Right cardiac atrium (tissue), 5 donors: ENCODE measurements around the gene FBXO46. TPM values are rescaled to one million over a fixed set of nuclear protein-coding genes. Genes with fewer than 3 reads are reported as not detected.
"Not testable (repeated sequence)": the region's sequence is repeated elsewhere in the genome, so short reads cannot be mapped to it uniquely, and the experiment has no call there.

ENCODE experiments used
- ATAC-seq, 2 donors: fragments of 200-7000 bp; cut with Tn5 transposase; one replicate each; pipeline versions ENCODE4 v1.8.0 to v1.9.1; 2020; ENCODE audit warnings: moderate library complexity in 2 of 2, mild to moderate bottlenecking in 1 of 2
- DNase-seq, 3 donors: peaks; one replicate each; pipeline ENCODE4 v3.0.0-alpha.2; 2020
- H3K27ac ChIP-seq: one replicate; pipeline ENCODE4 v1.5.1; 2013; ENCODE audit warnings: mild to moderate bottlenecking, low read length, control low read depth, moderate library complexity
- H3K27me3 ChIP-seq: one replicate; pipeline ENCODE4 v1.6.1; 2013; ENCODE audit not compliant: control insufficient read depth, insufficient read depth
- H3K4me1 ChIP-seq: one replicate; pipeline ENCODE4 v1.6.1; 2013; ENCODE audit warnings: low read length; ENCODE audit not compliant: control insufficient read depth, insufficient read depth
- H3K4me3 ChIP-seq: one replicate; pipeline ENCODE4 v1.5.1; 2013; ENCODE audit warnings: low read length, control low read depth
- H3K9me3 ChIP-seq: one replicate; pipeline ENCODE4 v1.6.1; 2013; ENCODE audit warnings: low read length; ENCODE audit not compliant: control insufficient read depth
- WGBS: extraction: QIAGEN DNeasy Blood & Tissue Kit; methylation state at CpG from one replicate; pipeline ENCODE4 v1.1.7; 2013; 5-methylcytosine and 5-hydroxymethylcytosine counted together
- intact Hi-C, 4 donors: fragments of 100-400 bp; cut with DNase I; formaldehyde crosslinking; loops; one replicate each; pipeline versions ENCODE4 v1.11.0 to v1.14.0; 2022 to 2023
- polyA plus RNA-seq: library from polyadenylated mRNA; stranded (reverse); fragments of 200-250 nt; gene quantifications from one replicate; pipeline ENCODE4 v1.2.3, GENCODE V29; 2013
- total RNA-seq, 4 donors: library from RNA; stranded (reverse); fragmentation: NEBNext Ultra II Directional; extraction: Animal tissue kit (Norgen Biotek cat#: 25700); gene quantifications; one replicate each; pipeline ENCODE4 v1.2.1, GENCODE V29; 2021
- donor health status: healthy with polysubstance abuse.
- donor health status: DM: no; HTN: yes; CAD: no.
- donor health status: DM: no; HTN: no; CAD: no.
- donor health status: DM: no; HTN: yes; CAD: no; lungs with severe emphysema.
- donor health status: DM: yes; HTN: yes; CAD: no.

FBXO46 gene
- total and polyA plus RNA-seq, 5 donors: 9.4 to 13.2 (median 12.6) TPM

DNA sequence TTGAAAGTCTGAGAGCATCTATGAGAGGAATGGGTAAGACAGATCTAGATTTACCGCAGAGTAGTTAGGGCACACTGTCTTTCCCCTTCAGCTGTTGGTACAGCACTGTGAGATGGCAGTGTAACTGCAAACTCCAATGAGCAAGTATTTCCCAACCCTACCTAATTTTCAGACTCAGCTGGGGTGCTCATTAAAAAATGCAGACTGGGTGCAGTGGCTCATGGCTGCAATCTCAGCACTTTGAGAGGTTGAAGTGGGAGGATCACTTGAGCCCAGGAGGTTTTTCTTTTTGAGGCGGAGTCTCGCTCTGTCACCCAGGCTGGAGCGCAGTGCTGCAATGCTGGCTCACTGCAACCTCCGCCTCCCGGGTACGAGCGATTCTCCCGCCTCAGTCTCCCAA lies 25.6 kb downstream of the FBXO46 start:
- Histone ChIP-seq H3K27me3 (no peaks in the 10 kb centered on the region), H3K9me3 (no peaks in the 10 kb centered on the region), H3K4me1 (no peaks in the 10 kb centered on the region), H3K4me3 (no peak overlapping the region), H3K27ac (no peak overlapping the region)
- intact Hi-C loops: no loop called here
- WGBS: 91% methylated on average over 9 of the region's 9 CpGs
- DNase-seq (no peak), ATAC-seq (no peak)

DNA sequence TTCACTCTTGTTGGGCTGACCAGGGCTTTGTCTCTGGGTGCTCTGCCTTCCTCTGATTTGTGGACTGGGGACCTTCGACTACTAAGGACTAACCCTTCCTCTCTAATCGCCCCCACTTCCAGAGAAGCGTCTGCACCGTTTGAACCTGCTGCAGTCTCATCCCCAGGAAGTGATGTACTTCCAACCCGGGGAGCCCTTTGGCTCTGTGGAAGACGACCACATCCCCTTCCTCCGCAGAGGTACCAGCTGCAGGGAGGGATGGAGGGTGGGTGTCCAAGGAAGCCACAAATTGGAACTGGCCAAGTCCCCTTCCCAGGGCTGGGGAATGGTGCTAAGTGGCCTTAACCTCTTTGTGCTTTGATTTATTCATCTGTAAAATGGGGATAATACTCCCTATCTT lies 29.0 kb downstream of the FBXO46 start:
- Histone ChIP-seq H3K27ac (no peak overlapping the region), H3K4me3 (no peak overlapping the region), H3K9me3 (no peaks in the 10 kb centered on the region), H3K4me1 (no peaks in the 10 kb centered on the region), H3K27me3 (no peaks in the 10 kb centered on the region)
- no peak for DNase-seq
- no peak for ATAC-seq
- intact Hi-C loops: no loop called here
- 71% methylated on average over 7 of the region's 7 CpGs for WGBS

DNA sequence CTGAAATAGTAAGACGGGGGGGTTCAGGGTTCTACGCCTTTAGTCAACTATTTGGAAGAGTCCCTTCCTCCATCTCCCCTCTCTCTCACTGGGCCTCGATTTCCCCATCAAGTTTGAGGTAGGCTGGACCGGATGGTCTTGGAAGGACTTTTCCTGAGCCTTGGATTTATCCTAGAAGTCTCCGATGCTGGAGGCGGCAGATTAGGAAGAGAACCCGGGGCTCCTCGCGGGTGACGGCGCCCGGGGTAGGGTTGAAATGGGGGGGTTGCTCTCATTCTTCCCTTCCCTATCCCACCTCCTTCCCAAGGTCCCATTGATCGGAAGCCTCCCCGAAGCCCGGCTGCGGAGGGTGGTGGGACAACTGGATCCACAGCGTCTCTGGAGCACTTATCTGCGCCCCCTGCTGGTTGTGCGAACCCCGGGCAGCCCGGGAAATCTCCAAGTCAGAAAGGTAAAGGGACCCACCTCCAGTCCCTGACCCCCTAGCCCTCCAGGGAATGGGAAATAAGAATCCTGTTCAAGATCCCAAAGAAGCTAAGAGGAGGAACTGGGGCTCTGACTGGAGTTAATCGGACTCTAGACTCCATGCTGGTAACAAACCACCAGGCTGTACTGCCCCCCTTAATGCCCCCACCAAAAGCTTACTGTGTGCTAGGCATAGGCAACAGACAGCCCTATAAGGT lies 37.4 kb downstream of the FBXO46 start:
- no peaks in the 10 kb centered on the region for H3K27me3 ChIP-seq
- peak overlapping the region; percentile 73 for H3K27ac ChIP-seq
- intact Hi-C loops: loop anchor here in 1 of 4 donors (5.0 kb wide), 1 partner anchor 74 kb away; the partner anchor contains the start of gene SIX5
- ATAC-seq (peak; percentile 18 to 30), DNase-seq (peak; percentile 81 to 92 (median 90))
- no peaks in the 10 kb centered on the region for H3K9me3 ChIP-seq
- WGBS: 1% methylated on average over 22 of the region's 22 CpGs
- H3K4me3 ChIP-seq: peak overlapping the region; percentile 66
- H3K4me1 ChIP-seq: no peaks in the 10 kb centered on the region

DNA sequence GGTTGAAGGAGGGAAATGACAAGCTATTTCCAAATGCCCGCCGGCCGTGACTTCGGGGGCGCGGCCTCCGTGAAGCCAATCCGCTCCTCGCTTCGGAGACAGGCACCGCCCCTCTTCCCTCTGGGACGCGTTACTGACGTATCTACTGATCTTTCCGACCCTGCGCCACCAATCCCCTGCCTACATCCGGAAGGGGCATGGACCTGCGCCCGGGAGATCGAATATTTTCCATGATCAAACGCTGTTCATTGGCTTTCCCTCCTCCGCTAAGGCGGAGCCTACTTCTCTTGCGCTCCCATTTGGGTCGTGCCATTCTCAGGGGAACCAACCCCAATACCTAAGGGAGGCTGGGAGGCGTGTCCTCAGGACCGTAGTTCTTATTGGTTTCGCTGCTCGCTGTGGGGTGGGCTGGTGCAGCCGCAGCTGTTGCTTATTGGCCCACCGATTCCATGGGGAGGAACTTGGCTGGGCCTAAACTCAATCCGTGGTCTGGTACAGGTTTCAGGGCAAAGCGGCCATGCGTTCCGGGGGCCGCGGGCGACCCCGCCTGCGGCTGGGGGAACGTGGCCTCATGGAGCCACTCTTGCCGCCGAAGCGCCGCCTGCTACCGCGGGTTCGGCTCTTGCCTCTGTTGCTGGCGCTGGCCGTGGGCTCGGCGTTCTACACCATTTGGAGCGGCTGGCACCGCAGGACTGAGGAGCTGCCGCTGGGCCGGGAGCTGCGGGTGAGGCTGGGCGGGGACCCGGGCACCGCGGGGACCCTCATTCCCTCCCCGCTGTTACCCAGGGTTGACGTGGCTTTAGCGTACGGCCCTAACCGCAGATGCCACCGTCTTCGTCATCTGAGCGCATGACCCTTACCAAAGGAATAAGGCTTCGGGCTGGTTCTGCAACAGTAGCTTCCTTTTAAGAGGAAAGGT lies 38.2 kb downstream of the FBXO46 start, which contains the start of gene QPCTL:
Gene QPCTL, plus strand, starts transcription at position 480 of the 919 bp plus-strand sequence. Its CDS starts 38 bp downstream, at position 518.
- WGBS: under 1% methylated on average over 70 of the region's 70 CpGs
- Histone ChIP-seq H3K4me3 (peak within 1 kb of the TSS; percentile 66), H3K27ac (peak within 1 kb of the TSS; percentile 73), H3K27me3 (no peaks in the 10 kb centered on the region), H3K4me1 (no peaks in the 10 kb centered on the region), H3K9me3 (no peaks in the 10 kb centered on the region)
- intact Hi-C loops: loop anchor here in 1 of 4 donors (5.0 kb wide), 1 partner anchor 75 kb away; the partner anchor contains the start of gene SIX5
- peak; percentile 97 to 98 (median 97) for DNase-seq
- peak; percentile 96 for ATAC-seq

DNA sequence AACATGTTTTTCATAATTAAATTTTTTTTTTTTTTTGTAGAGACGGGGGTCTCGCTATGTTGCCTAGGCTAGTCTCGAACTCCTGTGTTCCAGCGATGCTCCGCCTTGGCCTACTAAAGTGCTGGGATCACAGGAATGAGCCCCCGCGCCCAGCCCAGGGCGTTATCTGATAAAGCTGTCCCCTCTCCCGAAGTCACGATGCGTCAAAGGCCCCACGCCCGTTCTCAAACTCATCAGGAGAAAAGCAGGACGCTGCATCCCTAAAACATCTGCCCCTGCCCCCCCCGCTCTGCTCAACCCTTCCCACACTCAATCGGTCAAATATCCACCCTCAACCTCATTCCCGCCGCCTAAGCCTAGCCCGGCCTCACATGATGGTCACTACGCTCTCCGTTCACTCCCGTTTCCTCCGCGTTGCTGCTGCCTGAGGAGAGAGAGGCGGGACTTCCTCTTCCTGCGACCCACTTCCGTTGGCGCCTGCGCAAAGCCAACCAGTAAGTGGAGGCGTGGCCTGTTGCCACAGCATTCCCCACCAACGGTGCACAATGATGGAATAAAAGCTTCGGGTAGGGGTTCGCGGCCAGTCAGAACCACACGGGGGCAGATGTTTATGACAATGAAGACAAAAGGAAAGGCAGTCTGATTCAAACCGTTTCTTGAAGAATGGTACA lies 39.0 kb downstream of the FBXO46 start, which contains the start of gene SNRPD2:
Gene SNRPD2, minus strand, starts transcription at position 438 of the 671 bp plus-strand sequence. Its CDS starts 65 bp downstream, at position 373.
- ATAC-seq: peak; percentile 88 to 89
- Histone ChIP-seq H3K9me3 (no peaks in the 10 kb centered on the region), H3K27ac (peak within 1 kb of the TSS; percentile 73), H3K4me1 (no peaks in the 10 kb centered on the region), H3K27me3 (no peaks in the 10 kb centered on the region), H3K4me3 (peak within 1 kb of the TSS; percentile 66)
- peak; percentile 93 to 97 (median 96) for DNase-seq
- intact Hi-C loops: loop anchor here in 1 of 4 donors (5.0 kb wide), 1 partner anchor 76 kb away; the partner anchor contains the start of gene SIX5
- under 1% methylated on average over 36 of the region's 36 CpGs for WGBS

DNA sequence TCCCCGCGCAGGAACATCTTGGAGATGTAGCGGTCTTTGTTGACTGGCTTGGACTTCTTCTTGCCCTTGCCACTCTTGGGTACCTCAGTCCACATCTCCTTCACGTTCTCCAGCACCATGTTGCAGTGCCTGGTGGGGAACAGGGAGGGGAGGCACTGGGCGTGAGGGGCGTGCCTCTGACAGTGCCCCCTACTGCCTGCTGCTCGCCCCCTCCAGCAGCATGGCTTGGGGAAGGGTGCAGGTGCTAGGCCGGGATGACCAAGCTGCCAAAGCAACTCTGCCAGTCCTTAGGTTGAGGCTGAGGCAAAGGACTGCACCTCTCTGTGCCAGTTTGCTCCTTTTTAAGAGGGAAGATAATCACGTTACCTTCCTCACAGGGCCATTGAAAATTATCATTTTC lies 43.1 kb downstream of the FBXO46 start:
- H3K27ac ChIP-seq: no peak overlapping the region
- WGBS: 87% methylated on average over 9 of the region's 9 CpGs
- DNase-seq (no peak), ATAC-seq (no peak)
- H3K4me3 ChIP-seq: no peak overlapping the region
- H3K4me1 ChIP-seq: no peaks in the 10 kb centered on the region
- H3K27me3 ChIP-seq: no peaks in the 10 kb centered on the region
- no peaks in the 10 kb centered on the region for H3K9me3 ChIP-seq
- intact Hi-C loops: no loop called here

DNA sequence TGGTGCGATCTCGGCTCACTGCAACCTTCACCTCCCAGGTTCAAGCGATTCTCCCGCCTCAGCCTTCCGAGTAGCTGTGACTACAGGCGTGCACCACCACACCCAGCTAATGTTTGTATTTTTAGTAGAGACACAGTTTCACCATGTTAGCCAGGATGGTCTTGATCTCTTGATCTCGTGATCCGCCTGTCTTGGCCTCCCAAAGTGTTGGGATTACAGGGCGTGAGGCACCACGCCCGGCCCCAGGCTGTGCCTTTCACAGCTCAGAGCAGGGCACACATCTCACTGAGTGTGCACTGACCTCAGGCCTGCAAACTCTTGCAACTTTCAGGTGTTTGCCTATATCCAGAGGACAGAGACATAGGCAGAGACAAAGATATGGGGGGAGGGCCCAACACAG lies 45.7 kb downstream of the FBXO46 start:
- intact Hi-C loops, H3K27ac ChIP-seq, H3K9me3 ChIP-seq, H3K4me3 ChIP-seq, ATAC-seq, H3K27me3 ChIP-seq, H3K4me1 ChIP-seq, DNase-seq: not testable (repeated sequence)
- WGBS: 78% methylated on average over 11 of the region's 11 CpGs

DNA sequence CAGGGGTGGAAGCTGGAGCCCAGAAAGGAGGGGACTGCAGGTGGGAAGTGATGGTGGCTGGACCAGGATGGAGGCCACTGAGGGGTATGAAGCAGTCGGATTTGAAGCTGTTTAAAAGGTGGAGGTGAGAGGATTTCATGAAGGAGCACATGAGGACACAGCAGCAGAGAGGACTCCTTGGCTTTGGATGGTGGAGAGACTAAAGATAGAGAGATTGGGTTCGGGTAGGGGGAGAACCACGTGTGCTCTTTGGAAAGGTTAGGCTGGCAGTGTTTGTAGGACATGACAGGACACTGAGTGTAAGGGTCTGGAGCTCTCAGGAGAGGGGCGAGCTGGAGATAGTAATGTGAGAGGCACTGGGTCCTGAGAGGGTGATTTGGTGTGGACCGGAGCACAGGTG lies 47.8 kb downstream of the FBXO46 start:
- ATAC-seq (no peak), DNase-seq (no peak)
- 58% methylated on average over 5 of the region's 5 CpGs for WGBS
- Histone ChIP-seq H3K4me1 (no peaks in the 10 kb centered on the region), H3K27ac (no peak overlapping the region), H3K4me3 (no peak overlapping the region), H3K9me3 (no peaks in the 10 kb centered on the region), H3K27me3 (no peaks in the 10 kb centered on the region)
- intact Hi-C loops: no loop called here

DNA sequence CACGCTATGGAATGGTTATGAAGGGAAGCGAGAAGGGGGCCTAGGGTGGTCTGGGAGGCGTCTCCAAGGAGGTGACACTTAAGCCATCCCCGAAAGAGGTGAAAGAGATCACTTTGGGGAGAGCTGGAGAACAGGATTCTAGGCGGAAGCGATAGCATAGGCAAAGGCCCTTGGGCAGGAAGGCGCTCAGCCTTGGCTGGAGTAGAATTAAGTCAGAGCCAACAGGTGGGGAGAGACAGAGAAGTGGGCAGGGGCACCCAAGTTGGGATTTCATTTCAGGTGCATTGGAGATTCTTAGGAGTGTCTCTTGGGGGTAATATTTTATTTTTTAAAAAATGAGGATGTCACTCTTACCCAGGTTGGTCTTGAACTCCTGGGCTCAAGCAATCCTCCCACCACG lies 48.6 kb downstream of the FBXO46 start:
- intact Hi-C loops: no loop called here

DNA sequence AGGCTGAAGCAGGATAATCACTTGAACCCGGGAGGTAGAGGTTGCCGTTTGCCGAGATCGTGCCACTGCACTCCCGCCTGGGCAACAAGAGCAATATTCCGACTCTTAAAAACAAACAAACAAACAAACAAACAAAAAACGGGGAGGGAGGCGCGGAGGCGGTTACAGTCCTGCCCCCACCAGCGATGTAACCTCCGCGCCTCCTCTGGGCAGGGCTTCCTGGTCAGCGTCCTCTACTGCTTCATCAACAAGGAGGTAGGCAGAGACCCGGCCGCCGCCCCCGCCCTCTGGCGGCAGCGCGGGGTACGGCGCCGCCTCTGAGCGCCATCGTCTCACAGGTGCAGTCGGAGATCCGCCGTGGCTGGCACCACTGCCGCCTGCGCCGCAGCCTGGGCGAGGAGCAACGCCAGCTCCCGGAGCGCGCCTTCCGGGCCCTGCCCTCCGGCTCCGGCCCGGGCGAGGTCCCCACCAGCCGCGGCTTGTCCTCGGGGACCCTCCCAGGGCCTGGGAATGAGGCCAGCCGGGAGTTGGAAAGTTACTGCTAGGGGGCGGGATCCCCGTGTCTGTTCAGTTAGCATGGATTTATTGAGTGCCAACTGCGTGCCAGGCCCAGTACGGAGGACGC lies 49.2 kb downstream of the FBXO46 start:
- 2% methylated on average over 51 of the region's 51 CpGs for WGBS
- peak; percentile 82 for ATAC-seq
- H3K27ac ChIP-seq: peak overlapping the region; percentile 14
- DNase-seq: peak; percentile 78 to 92 (median 92)
- peak overlapping the region; percentile 32 for H3K4me3 ChIP-seq
- intact Hi-C loops: no loop called here
- H3K27me3 ChIP-seq: no peaks in the 10 kb centered on the region
- H3K9me3 ChIP-seq: no peaks in the 10 kb centered on the region
- H3K4me1 ChIP-seq: no peaks in the 10 kb centered on the region

More for the DNA sequence above, 48.6 kb downstream of the FBXO46 start:
- Histone ChIP-seq H3K27ac (peak overlapping the region; percentile 32), H3K4me3 (no peak overlapping the region), H3K4me1 (no peaks in the 10 kb centered on the region), H3K27me3 (no peaks in the 10 kb centered on the region), H3K9me3 (no peaks in the 10 kb centered on the region)
- 69% methylated on average over 8 of the region's 8 CpGs for WGBS
- no peak for ATAC-seq
- DNase-seq: no peak
